ENCODE data around the gene B3GNT9.

DNA sequence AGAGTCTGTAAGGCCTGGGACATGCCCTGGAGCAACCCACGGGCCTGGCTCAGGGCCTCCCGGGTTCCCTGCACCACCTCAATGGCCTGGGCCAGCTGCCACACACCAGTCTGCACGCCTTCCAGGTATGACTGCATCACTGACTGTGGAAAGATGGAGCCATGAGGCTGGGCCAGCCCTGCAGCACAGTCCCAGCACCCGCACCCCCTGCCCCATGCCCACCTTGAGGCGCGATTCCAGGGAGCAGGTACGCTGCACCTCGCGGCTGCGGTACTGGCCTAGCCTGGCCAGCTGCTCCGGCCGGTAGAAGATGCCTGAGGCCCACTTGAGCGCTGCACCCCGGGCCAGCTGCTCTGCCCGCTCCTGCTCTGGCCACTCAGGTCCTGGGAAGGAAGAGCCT, 38.0 kb upstream of the B3GNT9 start:
- TF ChIP-seq GATA2 (IDR thresholded peaks at IDR 0.05; ENCODE audit: low read depth, low read length) (no peak), GATA3 (IDR thresholded peaks at IDR 0.05; ENCODE audit: low read depth, low read length) (no peak)

Measured in SH-SY5Y (cell line).